ENCODE measurements around the gene CAMK1D. TPM values are rescaled to one million over a fixed set of nuclear protein-coding genes. Genes with fewer than 3 reads are reported as not detected.

CAMK1D gene
- total RNA-seq, 2 experiments from 2014 or later, result 3.4 to 4.2 TPM

DNA sequence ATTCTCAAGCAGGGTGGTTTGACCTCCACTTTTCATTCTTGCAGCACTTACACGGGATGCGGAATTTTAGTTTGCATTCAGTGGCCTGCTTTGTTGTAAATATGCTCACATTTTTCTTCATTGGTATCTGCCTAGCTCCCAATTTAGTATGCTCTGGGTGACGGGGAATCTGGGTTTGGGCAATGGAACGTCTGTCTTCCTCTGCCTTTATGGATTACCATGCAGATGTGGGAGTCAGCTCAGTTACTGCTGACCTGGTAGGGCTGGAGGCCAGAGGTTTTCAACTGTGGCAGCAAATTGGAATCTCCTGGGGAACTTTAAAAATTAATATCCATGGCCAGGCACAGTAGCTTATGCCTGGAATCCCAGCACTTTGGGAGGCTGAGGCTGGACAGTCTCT, 161.6 kb downstream of the CAMK1D start:
- no peaks in the 10 kb centered on the region for H3K9me3 Mint-ChIP-seq (ENCODE audit: insufficient read depth)
- ChIA-PET POLR2A (no interaction called here), CTCF (no interaction called here)
- no peak for DNase-seq
- H3K27me3 Mint-ChIP-seq (ENCODE audit: low read depth), result peaks cover 5% of the 10 kb centered on the region
- ATAC-seq, result no peak
- peaks cover 44% of the 10 kb centered on the region for H3K4me1 Mint-ChIP-seq (ENCODE audit: low read depth)
- H3K27ac Mint-ChIP-seq, result no peak overlapping the region
- H3K4me3 Mint-ChIP-seq, result no peak overlapping the region
- no peaks in the 10 kb centered on the region for H3K36me3 Mint-ChIP-seq (ENCODE audit: low read depth)

DNA sequence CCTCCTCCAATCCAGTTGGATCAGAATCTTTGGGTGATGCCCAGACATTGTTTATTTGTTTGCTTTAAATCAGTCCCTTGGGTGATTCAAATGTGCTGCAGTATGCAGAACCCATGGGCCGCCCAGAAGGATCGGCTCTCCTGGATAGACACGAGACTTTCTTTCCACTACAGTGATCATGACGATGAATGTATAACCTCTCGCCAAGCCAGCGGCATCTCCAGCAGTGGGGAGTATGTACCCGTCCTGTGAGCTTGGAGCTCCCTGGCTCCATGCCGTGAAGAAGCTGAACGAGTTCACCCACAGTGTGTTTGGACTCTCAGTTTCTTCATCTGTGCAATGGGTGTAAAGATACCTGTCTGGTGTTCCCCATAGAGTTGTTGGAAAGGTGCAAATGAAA, 162.3 kb downstream of the CAMK1D start:
- no peak overlapping the region for H3K4me3 Mint-ChIP-seq
- H3K9me3 Mint-ChIP-seq (ENCODE audit: insufficient read depth), result no peaks in the 10 kb centered on the region
- DNase-seq, result no peak
- no peak for ATAC-seq
- ChIA-PET CTCF (no interaction called here), POLR2A (no interaction called here)
- H3K27ac Mint-ChIP-seq, result no peak overlapping the region
- peaks cover 5% of the 10 kb centered on the region for H3K27me3 Mint-ChIP-seq (ENCODE audit: low read depth)
- peaks cover 44% of the 10 kb centered on the region for H3K4me1 Mint-ChIP-seq (ENCODE audit: low read depth)
- no peaks in the 10 kb centered on the region for H3K36me3 Mint-ChIP-seq (ENCODE audit: low read depth)

DNA sequence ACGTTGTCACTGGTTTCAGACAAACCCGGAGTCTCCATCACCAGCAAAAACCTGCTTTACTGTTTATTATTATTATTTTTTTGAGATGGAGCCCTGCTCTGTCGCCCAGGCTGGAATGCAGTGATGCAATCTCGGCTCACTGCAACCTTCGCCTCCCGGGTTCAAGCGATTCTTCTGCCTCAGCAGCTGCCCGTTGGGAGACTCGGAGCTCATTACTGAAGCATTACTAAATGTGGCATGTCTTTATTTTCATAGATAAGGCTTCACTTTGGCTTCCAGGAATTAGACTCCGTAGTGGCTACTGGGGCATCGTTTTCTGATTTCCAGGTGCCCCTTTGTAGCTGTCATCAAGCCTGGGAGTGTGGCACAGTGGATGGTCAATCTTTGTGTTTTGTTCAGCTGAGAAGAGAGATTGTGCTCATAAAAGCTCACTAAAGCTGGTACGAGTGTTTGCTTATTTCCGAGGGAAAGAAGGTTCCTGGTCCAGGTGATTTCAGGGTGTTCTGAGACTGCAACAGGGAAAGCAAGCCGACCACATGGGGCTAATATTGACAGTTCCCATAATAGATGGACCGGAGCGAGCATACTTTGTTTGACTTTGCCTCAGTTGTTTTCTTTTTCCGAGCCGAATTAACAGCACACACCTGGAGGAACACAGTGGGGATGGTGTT, 163.1 kb downstream of the CAMK1D start:
- no peak overlapping the region for H3K27ac Mint-ChIP-seq
- H3K27me3 Mint-ChIP-seq (ENCODE audit: low read depth), result peaks cover 5% of the 10 kb centered on the region
- ChIA-PET POLR2A (no interaction called here), CTCF (no interaction called here)
- no peak for ATAC-seq
- H3K9me3 Mint-ChIP-seq (ENCODE audit: insufficient read depth), result no peaks in the 10 kb centered on the region
- no peak for DNase-seq
- H3K4me1 Mint-ChIP-seq (ENCODE audit: low read depth), result peaks cover 37% of the 10 kb centered on the region
- no peaks in the 10 kb centered on the region for H3K36me3 Mint-ChIP-seq (ENCODE audit: low read depth)
- no peak overlapping the region for H3K4me3 Mint-ChIP-seq

- ATAC-seq, result no peak
- no peaks in the 10 kb centered on the region for H3K36me3 Mint-ChIP-seq (ENCODE audit: low read depth)
- no peak for DNase-seq
- H3K4me1 Mint-ChIP-seq (ENCODE audit: low read depth), result peaks cover 32% of the 10 kb centered on the region
- H3K9me3 Mint-ChIP-seq (ENCODE audit: insufficient read depth), result no peaks in the 10 kb centered on the region
- H3K4me3 Mint-ChIP-seq, result no peak overlapping the region
- CTCF ChIA-PET, result no interaction called here
- POLR2A ChIA-PET, result no interaction called here
- peaks cover 5% of the 10 kb centered on the region for H3K27me3 Mint-ChIP-seq (ENCODE audit: low read depth)
- H3K27ac Mint-ChIP-seq, result no peak overlapping the region
Observed at GRCh38 chr10:12513003-12513365, 163.6 kb downstream of the CAMK1D start.

GRCh38 chr10:12513775-12514673, 164.7 kb downstream of the CAMK1D start:
- Mint-ChIP-seq H3K9me3 (ENCODE audit: insufficient read depth) (no peaks in the 10 kb centered on the region), H3K36me3 (ENCODE audit: low read depth) (no peaks in the 10 kb centered on the region), H3K4me1 (ENCODE audit: low read depth) (peaks cover 21% of the 10 kb centered on the region), H3K27me3 (ENCODE audit: low read depth) (no peaks in the 10 kb centered on the region), H3K27ac (no peak overlapping the region), H3K4me3 (no peak overlapping the region)
- no peak for ATAC-seq
- CTCF ChIA-PET, result no interaction called here
- POLR2A ChIA-PET, result interaction anchor here (0.6 kb wide), 1 partner anchor 272 kb away, joined by 5 read pairs; no protein-coding TSS in a partner anchor
- no peak for DNase-seq

DNA sequence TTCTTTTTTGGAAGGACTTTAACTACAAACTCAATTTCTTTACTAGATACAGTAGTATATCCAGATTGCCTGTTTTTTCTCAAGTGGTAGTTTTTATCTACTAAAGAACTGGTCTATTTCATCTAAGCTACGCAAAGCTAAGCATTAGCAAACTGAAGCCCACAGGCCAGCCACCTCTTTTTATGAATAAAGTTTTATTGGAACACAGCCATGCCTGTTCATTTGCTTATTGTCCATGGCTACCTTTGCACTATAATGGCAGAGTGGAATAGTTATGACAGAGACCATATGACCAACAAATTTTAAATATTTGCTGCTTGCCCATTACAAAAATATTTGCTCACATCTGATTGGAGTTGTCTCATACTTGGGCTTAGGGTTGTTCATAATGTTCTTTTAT, 168.7 kb downstream of the CAMK1D start:
- H3K4me1 Mint-ChIP-seq (ENCODE audit: low read depth), result peaks cover 5% of the 10 kb centered on the region
- H3K9me3 Mint-ChIP-seq (ENCODE audit: insufficient read depth), result peaks cover 9% of the 10 kb centered on the region
- ChIA-PET POLR2A (no interaction called here), CTCF (no interaction called here)
- H3K27me3 Mint-ChIP-seq (ENCODE audit: low read depth), result no peaks in the 10 kb centered on the region
- no peak for DNase-seq
- H3K4me3 Mint-ChIP-seq, result no peak overlapping the region
- no peaks in the 10 kb centered on the region for H3K36me3 Mint-ChIP-seq (ENCODE audit: low read depth)
- no peak overlapping the region for H3K27ac Mint-ChIP-seq
- ATAC-seq, result no peak

DNA sequence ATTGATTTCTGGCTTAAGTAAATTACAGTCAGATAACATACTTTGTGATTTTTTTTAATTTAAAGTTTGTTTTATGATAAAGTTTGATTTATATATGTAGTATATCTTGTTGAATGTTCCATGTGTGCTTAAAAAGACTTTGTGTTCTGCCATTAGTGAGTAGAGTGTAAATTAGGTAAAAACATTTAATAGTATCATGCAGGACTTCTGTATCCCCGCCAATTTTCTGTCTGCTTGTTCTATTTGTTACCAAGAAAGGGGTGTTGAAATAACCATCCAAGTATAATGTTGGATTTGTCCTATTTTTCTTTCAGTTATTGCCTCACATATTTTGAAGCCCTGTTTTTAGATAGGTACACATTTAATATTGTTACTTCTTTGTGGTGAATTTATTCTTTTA, 172.1 kb downstream of the CAMK1D start:
- Mint-ChIP-seq H3K4me3 (no peak overlapping the region), H3K9me3 (ENCODE audit: insufficient read depth) (peaks cover 16% of the 10 kb centered on the region), H3K4me1 (ENCODE audit: low read depth) (no peaks in the 10 kb centered on the region), H3K36me3 (ENCODE audit: low read depth) (peaks cover 3% of the 10 kb centered on the region), H3K27ac (no peak overlapping the region), H3K27me3 (ENCODE audit: low read depth) (no peaks in the 10 kb centered on the region)
- ATAC-seq (no peak), DNase-seq (no peak)
- CTCF ChIA-PET, result no interaction called here
- POLR2A ChIA-PET, result no interaction called here

GRCh38 chr10:12526311-12526710, 177.0 kb downstream of the CAMK1D start:
- ChIA-PET CTCF (no interaction called here), POLR2A (no interaction called here)
- Mint-ChIP-seq H3K27me3 (ENCODE audit: low read depth) (no peaks in the 10 kb centered on the region), H3K27ac (no peak overlapping the region), H3K4me1 (ENCODE audit: low read depth) (no peaks in the 10 kb centered on the region), H3K9me3 (ENCODE audit: insufficient read depth) (peaks cover 11% of the 10 kb centered on the region), H3K4me3 (no peak overlapping the region), H3K36me3 (ENCODE audit: low read depth) (peaks cover 3% of the 10 kb centered on the region)
- DNase-seq (no peak), ATAC-seq (no peak)

GRCh38 chr10:12529976-12530375, 180.6 kb downstream of the CAMK1D start:
- Mint-ChIP-seq H3K9me3 (ENCODE audit: insufficient read depth) (peaks cover 3% of the 10 kb centered on the region), H3K36me3 (ENCODE audit: low read depth) (peaks cover 2% of the 10 kb centered on the region), H3K4me1 (ENCODE audit: low read depth) (peaks cover 5% of the 10 kb centered on the region), H3K27ac (no peak overlapping the region), H3K4me3 (no peak overlapping the region), H3K27me3 (ENCODE audit: low read depth) (no peaks in the 10 kb centered on the region)
- DNase-seq (no peak), ATAC-seq (no peak)
- POLR2A ChIA-PET, result no interaction called here
- CTCF ChIA-PET, result no interaction called here

DNA sequence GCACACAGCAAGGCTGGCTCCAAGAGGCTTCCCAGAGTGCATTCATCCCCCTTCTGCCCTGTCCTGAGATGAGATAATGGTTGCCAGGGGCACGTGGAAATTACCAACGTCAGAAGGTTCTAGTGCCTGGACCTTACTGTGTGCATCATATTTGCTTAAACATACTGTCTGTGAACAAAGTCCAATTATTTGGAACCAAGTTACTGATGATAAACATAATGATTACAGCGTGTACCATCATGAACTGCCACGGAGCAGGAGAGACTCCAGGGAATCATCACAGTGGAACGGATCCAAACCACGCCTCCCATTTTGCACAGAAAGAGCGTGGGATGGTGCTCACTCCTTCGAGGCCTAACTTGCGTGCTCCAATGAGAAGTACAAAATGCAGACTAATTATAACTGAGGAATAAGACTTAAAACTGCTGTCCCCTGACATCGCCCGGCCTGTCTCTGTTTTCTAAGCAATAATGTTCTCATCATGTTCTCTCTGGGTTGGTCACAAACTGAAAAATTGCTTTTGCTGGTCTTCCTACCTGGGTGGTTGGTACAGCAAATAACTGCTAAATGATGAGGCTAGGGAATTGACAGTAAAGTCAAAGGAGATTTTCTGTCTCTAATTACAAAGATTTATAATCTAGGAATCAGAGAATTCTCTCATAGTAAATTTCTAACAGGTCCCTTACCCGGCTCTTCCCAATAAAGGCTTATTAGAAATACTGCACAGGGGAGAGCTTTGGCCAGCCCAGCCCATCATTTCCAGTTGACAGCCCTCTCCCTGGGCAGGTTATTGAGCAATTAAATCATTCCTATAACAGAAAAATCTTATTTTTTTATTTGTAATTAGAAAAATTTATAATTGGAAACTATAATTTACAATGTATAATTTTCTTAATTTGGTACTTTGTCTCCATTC, 182.2 kb downstream of the CAMK1D start:
- Mint-ChIP-seq H3K9me3 (ENCODE audit: insufficient read depth) (no peaks in the 10 kb centered on the region), H3K4me1 (ENCODE audit: low read depth) (peaks cover 13% of the 10 kb centered on the region), H3K36me3 (ENCODE audit: low read depth) (no peaks in the 10 kb centered on the region), H3K27me3 (ENCODE audit: low read depth) (no peaks in the 10 kb centered on the region), H3K27ac (no peak overlapping the region), H3K4me3 (no peak overlapping the region)
- ATAC-seq (no peak), DNase-seq (no peak)
- CTCF ChIA-PET, result no interaction called here
- POLR2A ChIA-PET, result no interaction called here

DNA sequence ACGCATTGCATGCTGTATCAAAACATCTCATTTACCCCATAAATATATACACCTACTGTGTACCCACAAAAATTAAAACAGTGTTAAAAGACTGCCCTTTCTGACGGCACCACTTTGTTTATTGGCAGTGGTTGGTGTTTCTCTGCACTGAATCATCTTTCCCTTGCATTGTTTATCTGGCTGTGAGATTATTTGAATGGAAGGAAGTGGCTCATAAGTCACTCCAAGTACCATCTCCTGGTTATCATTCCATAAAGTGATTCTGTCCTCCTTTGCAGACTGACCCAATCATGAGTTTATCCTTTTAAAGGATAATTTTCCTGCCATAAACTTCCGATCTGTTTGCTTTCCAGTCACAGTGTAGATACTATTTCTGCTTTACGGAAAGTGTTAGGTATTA, 183.8 kb downstream of the CAMK1D start:
- Mint-ChIP-seq H3K9me3 (ENCODE audit: insufficient read depth) (no peaks in the 10 kb centered on the region), H3K4me1 (ENCODE audit: low read depth) (peaks cover 13% of the 10 kb centered on the region), H3K27ac (no peak overlapping the region), H3K4me3 (no peak overlapping the region), H3K36me3 (ENCODE audit: low read depth) (no peaks in the 10 kb centered on the region), H3K27me3 (ENCODE audit: low read depth) (no peaks in the 10 kb centered on the region)
- ATAC-seq (no peak), DNase-seq (no peak)
- CTCF ChIA-PET, result no interaction called here
- POLR2A ChIA-PET, result no interaction called here

GRCh38 chr10:12533723-12534122, 184.4 kb downstream of the CAMK1D start:
- ChIA-PET POLR2A (no interaction called here), CTCF (no interaction called here)
- Mint-ChIP-seq H3K4me3 (no peak overlapping the region), H3K27me3 (ENCODE audit: low read depth) (no peaks in the 10 kb centered on the region), H3K4me1 (ENCODE audit: low read depth) (peaks cover 13% of the 10 kb centered on the region), H3K9me3 (ENCODE audit: insufficient read depth) (no peaks in the 10 kb centered on the region), H3K27ac (no peak overlapping the region), H3K36me3 (ENCODE audit: low read depth) (no peaks in the 10 kb centered on the region)
- ATAC-seq, result no peak
- DNase-seq, result no peak

Data from activated CD8-positive, alpha-beta T cell treated with anti-CD3 and anti-CD28 coated beads, Interleukin-2, amount 10 ng/mL, durations not matched to agents 7 days and 5 days (primary cell).